HG02870 (cell line): ENCODE measurements around the gene ANKS3.
A peak's percentile ranks its signal among the peaks of the same experiment; 100 is the strongest.

Experiments used
- ATAC-seq: cut with Tn5 transposase; IDR thresholded peaks from one replicate; pipeline ENCODE4 v1.9.1; 2021; ENCODE audit warnings: mild to moderate bottlenecking, moderate library complexity; ENCODE audit not compliant: unreplicated experiment

Gene ANKS3

DNA sequence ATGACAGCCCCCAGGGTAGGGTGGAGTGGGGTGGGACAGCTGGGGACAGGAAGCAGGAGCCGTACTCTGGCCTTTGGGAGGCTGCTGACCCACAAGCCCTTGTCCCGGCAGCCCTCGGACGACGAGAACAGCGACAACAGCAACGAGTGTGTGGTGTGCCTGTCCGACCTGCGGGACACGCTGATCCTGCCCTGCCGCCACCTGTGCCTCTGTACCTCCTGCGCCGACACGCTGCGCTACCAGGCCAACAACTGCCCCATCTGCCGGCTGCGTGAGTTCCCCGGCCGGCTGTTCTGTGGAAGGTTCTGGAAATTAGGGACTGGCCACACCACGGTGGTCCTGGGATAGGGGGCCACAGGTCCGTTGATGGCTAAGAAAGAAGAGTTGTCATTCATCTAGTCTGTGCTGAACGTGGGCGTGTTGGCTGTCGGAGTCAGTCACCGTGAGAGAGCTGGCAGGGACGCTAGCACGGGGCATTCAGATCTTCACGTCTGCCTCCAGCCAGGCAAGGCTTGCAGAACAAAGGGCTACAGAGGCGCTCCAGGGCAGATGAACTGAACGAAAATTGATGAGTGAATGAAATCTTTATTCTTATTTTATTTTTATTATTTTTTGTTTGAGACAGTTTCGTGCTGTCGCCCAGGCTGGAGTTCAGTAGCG, 60.6 kb downstream of the ANKS3 start:
- no peak for ATAC-seq

DNA sequence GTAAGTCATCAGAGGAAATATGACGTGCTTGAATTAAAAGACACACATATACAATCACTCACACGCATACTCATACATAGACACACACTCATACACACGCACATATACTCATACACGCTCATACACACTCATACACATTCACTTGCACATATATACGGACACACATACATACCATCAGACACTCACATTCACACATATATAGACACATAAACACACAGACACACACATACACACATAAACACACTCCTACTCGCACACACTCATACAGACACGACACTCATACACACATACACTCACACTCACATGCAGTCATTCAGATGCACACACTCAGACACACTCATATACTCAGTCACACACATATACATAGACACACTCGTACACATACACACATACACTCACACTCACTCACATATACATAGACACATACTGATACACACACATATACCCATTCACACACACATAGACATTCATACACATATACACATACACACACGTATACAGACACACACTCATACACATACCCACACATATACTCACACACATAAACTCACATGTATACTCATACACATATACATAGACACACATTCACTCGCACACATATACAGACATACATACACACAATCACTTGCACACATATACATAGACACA, 65.6 kb downstream of the ANKS3 start:
- ATAC-seq = no peak

DNA sequence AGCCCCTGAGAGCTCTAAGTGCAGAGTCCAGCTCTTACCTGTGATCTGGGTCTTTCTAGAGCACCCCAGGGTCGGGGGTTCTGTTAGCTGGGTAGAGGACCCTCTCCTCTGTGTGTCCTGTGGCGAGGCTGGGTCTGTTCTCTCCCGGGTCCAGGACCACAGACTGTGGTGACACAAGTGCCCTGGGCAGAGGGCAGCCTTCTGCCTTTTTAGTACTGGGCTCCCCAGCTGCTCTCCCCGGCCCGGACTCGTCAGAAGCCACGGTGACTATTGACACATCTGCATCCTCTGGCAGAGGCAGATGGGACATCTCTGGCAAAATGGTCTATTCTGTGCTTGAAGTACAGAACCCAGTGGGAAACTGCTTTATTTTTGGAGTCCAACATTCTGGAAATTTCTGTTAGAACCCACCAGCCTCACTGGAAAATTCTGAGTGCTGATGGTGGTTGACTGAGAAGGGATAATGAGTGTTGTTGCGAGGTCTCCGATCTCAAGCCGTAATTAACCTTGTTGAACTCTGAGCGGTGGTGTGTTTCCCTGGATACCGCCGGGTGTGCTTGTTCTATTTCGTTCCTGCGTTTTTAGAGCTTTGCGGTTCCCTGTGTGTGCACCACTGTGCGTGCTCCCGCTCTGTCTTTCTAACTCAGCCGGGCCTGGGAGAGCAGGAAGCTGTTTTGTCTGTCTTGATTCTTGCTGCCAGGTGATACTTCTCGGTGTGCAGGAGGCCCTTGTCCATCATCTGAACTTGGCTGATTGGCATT, 66.7 kb downstream of the ANKS3 start:
- no peak for ATAC-seq

DNA sequence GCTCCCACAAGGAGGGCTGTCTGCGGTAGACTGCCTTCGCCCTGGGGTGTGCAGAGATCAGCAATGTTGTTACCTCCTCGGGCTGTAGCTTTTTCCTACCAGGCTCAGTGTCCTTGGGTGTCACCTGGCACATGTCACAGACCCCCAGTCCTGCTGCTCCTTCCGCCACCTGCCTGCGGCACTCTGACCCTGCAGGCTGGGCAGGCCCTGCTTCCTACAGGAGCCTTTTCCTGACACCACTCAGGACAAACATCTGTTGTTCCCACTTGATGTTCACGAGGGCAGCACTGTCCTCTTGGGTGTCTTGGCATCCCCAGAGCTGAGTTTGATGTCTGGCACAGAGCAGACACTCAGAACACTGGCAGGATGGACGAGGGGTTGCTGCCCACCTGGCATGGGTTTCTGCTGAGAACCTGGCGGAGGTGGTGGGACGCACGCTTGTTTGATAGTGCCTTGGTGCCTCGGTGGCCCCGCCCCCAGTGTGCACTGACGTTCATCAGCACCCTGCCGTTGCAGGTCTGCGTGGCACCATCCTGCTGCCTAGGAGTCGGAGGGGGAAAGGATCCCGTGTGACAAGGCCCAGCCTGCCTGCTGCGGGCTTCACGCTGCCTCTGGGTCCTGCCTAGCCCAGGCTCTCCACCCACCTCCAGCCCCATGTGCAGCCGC, 67.4 kb downstream of the ANKS3 start:
- ATAC-seq = no peak

DNA sequence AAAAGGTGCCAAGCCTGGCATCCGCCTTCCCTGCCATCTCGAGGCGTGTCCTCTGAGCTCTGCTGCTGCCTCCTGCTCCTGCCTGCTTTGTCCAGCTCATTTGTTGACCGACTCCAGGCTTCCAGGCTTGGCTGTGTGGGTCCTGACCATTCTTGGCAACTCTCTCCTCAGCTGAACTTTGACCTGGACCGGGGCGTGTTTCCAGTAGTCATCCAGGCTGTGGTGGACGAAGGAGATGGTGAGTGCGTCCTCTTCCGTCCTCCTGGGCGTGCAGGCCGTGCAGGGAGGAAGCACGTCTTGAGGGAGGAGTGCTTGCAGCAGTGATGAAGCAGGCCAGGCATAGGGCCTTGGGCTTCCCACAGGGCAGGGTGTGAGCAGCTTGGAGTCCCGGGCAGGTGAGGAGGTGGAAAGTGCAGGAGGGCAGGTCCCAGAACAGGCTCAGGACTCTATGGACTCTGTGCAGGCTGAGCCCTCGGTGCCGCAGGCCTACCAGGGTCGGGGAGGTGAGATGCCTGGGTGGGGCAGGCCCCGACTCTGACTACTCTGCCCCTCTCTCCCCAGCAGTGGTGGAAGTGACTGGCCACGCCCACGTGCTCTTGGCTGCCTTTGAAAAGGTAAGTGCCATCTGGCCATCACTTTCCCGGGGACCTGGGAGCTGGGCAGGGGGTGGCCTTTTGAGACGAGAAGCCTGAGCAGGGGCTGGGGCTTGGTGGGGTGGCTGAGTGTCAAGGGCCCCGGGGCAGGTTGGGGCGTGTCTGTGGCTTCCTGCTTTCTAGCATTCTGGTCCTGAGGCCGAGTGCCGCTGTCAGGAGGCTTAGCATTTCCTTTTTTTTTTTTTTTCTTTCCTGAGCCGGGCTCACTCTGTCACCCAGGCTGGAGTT, 69.3 kb downstream of the ANKS3 start:
- ATAC-seq = peak; percentile 46

DNA sequence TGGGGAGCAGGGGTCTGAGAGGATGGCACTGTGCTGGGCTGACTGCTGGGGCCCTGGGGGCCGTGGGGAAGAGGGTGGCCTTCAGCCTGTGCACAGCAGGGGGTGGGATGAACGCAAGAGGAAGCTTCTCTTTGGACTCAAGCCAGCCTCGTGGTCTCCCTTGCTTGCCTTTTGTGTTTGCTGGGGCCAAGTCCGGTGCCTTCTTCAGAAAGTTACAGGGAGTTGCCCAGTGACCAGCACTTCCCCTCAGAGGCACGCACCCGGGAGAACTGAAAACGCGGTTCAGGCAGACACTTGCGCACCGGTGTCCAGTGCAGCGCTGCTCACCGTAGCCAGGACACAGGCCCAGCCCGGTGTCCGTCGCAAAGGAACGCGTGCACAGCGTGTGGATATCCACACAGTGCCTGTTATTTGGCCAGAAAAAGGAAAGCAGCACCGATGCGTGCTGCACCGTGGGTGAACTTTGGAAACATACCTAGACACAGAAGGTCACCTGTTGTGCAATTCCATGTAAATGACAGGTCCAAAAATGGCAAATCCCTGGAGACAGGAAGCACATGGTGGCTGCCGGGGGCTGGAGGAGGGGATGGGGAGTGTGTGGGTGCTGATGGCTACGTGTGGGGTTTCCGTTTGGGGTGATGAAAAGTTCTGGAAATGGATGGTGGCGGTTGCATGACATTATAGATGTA, 70.2 kb downstream of the ANKS3 start:
- ATAC-seq = no peak

DNA sequence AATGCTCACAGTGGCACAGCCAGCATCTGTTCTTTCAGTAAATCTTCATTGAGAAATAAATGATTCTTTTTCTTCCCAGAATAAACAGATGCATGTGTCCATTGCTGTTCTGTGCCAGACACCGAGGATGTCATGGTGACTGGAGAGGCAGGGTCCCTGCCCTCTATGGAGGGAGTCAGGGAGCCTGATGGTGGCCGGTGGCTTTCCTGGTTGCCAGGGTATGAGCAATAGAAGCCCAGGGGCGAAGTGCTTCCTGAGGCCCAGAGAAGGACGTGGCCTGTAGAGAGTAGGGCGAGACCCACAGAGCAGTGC, 70.7 kb downstream of the ANKS3 start:
- no peak for ATAC-seq

DNA sequence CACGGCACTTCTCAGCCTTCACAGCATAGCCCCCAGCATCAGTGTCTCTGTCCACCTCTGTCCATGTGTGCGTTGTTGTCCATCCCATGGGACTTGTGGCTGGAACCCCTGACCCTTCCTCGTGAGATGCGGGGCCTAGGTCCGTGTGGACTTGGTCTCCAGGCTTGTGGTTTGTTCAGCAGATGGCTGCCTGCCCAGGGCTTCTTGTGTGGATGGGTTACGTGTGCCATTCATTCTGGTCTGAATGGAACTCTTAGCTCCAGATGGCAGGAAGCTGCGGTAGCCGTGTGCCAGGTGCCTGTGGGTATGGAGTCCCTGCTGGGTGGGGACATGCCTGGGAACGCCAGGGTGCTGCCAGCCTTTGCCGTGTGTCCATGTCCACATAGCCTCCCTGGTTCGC, 72.4 kb downstream of the ANKS3 start:
- no peak for ATAC-seq

DNA sequence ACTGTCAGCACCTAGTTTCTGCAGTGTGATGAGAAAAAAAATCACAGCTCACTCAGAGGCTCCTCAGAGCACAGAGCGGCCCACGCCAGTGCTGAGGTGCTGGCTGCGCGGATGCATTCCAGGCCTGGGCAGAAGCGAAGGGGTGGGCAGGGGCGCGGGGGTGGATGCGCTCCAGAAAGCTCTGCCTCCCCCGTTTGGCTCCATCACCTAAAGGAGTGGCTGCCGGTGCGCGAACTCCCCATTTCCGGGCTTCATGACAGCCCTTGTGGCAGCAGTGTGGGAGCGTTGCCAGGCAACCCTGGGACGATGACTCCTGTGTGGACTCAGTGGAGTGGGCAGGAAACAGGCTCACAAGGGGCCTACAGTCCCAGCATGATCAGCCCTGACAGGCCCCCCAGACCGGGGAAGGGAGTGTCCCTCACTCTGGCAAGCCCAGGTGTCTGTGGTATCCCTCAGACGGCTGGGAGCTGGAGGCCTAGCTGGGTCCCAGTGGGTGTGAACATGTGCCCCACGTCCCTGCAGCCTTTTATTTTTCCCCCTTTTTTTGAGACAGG, 73.5 kb downstream of the ANKS3 start:
- ATAC-seq = no peak

DNA sequence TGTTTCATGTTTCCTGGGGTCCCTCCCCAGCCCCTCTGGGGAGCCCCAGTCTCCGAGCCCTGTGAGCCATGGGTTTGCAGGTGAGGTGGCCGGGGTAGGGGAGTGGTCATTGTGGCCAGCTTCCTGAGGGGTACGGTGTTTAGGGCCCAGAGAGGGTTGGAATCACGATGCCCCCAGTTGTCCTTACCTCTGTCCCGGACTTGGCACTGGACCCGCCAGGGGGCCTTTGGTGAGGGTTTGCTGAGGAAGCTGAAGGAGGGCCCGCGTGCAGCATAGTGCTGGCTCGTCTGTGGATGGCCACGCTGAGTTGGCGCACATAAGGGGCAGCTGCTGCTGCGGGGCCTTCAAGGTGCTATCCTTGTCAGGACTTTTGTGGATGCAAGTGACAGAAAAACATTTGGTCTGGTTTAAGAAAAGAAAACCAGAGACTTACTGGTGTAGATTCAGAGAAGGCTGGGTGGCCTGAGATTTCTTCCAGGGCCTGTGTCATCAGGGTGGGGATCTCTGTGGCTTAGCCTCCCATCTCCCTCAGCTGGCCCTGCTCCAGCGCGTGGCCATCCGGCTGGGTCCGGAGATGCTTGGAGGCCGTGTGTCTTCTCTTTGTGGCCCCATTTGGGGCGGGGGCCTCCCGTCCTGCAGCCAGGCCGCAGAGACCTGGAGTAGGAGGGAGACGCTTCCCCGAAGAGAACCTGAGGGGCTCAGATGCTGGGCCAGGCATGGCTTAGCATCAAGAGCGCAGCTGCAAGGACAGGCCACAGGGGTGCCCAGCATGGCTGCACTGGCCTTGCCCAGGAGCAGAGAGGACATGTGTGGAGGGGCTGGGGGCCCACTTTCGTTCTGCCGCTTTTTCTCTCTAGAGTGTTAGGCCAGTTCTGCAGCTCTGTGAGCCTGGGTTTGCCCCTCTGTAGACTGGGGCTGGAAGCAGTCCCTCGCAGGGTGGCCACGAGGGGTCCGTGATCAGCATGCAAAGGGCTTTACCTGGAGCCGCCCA, 74.4 kb downstream of the ANKS3 start:
- ATAC-seq = no peak

DNA sequence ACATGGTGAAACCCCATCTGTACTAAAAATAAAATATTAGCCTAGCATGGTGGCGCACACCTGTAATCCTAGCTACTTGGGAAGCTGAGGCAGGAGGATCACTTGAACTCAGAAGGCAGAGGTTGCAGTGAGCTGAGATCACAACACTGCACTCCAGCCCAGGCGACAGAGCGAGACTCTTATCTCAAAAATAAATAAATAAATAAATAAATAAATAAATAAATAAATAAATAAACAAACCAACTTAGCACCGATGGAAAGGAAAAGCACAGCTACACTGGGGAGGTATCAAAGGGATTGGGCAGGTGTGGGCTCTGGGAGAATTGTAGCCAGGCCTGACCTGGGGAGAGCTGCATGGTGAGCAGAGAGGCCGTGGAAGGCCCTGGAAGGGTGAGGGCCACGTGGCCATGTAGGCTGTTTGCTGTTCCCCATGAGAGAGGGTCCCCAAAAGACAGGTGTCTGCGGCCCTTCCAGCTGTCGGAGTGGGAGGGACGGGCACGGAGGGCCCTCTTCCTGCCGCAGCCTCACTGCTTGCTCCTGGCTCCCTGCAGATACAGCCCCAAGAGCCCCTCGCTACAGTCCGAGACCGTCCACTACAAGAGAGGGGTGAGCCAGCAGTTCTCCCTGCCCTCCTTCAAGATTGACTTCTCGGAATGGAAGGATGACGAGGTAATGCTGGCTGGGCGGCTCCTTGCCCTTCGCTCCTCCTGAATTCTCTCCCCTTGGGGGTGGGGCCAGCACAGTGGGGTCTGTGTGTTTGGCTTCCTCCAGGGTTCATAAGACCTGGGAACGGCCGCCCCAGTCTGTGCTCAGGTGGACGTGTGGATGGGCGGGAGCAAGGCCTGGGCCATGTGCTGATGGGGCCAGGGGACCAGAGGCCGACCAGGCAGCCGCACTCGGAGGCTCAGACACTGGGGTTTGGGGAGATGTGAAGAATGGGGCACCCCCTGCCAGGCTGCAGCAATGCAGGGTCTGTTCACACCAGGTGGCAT, 77.1 kb downstream of the ANKS3 start:
- ATAC-seq = no peak

DNA sequence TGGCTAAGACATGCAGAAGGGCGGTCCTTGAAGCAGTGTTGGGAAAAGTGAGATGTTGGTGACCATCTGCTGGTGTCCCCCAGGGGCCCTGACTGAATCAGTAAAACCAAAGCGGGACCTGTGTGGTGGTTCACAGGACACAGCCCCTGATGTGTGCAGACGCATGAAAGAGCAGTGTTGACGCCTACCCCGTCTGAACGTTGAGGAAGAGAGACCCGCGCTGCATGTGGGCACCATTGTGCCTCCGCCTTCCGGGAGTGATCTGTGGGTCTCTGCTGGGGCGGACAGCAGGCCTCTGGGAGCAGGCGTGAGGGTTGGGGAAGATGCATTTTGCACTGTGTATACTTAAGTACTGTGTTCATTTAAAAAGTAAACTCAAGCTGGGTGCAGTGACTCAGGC, 77.8 kb downstream of the ANKS3 start:
- ATAC-seq = no peak

DNA sequence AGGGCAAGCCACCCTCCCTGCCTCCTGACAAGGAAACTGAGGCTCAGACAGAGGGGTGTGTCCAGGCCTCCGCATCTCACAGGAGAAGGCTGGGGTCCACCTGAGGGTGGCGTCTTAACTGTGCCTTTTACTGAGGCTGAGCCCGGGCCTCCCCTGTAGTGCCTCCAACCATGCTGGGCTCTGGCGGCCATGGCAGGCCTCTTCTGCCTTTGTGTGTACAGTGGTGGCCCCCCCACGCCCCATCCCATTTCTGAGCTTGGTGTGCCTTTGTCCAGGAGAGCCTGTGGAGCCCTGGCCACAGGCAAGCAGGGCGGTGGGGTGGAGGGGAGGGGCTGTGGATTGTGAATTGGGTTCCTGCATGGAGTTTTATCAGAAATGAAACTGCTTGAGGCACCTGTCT, 78.3 kb downstream of the ANKS3 start:
- no peak for ATAC-seq

DNA sequence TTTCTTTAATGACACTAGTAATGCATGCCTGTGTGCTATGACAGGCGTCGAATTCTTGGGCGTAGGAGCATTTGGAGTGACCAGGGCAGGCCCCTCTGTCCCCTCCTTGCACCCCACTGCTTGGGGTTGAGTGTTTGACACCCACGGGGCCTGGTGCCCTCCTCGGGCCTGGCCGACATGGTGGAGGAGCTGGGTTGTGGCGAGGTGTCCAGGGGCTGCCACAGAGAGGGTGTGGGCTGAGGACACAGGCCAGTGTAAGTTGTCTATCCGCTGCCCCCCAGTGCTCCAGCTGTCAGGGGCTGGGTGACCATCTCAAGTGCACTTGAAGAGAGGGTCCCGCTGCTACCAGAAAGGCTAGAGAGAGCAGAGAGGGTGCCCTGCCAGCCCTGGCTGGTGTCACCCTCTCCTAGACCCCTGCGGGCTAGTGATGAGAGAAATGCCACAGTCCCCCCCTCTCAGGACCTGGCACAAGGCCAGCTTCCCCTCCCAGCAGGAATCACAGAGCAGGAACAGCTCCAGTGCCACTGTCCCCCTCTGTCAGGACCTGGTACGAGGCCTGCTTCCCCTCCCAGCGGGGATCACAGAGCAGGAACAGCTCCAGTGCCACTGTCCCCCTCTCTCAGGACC, 79.0 kb downstream of the ANKS3 start:
- ATAC-seq = no peak

DNA sequence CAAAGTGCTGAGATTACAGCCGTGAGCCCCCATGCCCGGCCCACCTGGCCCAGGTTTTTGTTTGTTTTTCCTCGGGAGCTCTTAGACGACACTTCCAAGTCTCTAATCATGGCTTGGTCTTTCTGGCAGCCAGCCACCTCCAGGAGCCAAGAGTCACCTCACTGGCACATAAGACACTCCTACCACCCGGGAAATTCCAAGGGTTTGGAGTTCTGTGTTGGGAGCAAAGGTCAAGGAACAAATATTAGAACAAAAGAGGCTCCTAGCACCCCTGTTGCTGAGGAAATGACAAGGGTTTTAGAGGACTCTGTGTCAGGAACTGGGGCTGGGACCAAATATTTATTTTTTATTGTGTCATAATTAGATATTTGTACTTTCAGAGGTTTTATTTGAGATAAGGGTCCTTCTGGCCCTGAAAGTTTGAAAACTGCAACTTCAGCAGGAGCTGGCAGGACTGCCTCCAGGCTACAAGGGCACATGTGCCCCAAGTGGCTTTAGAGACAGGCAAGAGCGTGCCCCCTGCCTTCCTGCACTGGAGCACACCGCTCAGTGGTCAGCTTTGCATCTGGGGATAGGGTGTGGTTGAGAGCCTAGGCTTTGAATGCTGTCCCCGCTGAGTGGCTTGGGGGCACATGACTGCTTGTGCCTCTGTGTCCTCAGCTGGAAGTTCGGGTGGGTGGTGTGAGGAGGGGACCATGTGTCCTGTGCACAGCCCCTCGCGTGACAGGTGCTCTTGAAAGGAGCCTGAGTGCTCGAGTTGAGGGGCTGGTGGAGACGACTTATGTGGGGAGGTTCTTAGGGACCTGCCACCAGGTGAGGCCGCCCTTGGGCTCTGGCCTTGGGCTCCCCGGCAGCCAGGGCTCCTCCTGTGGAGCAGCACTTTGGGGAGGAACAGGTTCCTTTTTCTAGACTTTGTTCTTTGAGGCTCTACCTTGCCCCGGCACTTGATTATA, 79.8 kb downstream of the ANKS3 start:
- ATAC-seq = no peak

DNA sequence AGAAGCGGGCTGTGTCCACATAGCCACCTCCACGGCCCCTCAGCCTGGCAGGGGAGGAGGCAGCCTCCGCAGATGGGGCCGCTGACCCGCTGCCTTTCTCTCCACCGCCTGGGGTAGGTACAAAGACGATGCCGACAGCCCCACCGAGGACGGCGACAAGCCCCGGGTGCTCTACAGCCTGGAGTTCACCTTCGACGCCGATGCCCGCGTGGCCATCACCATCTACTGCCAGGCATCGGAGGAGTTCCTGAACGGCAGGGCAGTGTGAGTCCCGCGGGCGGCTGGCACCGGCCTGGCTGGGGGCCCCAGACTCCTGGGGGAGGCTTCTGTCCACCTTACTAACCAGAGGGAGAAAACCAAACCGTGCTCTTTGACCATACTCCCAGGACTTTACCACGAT, 81.5 kb downstream of the ANKS3 start:
- no peak for ATAC-seq
